Measurements from ENCODE around the gene PAPLN.

DNA sequence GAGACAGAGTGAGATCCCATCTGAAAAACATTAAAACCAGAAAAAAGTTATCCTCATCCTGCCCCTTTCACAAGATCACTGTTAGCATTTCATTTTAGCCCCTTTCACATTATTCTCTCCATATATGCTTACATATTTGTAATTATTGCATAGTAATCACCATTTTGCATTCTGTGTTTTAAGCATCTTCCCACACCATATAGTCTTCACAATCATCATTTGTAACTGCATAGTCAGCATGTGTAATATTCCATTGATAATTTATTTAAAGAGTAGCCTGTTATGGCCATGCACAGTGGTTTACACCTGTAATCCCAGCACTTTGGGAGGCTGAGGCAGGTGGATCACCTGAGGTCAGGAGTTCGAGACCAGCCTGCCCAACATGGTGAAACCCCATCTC, 11.8 kb downstream of the PAPLN start:
- TF ChIP-seq, protein P1, sequence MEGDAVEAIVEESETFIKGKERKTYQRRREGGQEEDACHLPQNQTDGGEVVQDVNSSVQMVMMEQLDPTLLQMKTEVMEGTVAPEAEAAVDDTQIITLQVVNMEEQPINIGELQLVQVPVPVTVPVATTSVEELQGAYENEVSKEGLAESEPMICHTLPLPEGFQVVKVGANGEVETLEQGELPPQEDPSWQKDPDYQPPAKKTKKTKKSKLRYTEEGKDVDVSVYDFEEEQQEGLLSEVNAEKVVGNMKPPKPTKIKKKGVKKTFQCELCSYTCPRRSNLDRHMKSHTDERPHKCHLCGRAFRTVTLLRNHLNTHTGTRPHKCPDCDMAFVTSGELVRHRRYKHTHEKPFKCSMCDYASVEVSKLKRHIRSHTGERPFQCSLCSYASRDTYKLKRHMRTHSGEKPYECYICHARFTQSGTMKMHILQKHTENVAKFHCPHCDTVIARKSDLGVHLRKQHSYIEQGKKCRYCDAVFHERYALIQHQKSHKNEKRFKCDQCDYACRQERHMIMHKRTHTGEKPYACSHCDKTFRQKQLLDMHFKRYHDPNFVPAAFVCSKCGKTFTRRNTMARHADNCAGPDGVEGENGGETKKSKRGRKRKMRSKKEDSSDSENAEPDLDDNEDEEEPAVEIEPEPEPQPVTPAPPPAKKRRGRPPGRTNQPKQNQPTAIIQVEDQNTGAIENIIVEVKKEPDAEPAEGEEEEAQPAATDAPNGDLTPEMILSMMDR (IDR thresholded peaks at IDR 0.05) = no peak
- TF ChIP-seq, protein P2, sequence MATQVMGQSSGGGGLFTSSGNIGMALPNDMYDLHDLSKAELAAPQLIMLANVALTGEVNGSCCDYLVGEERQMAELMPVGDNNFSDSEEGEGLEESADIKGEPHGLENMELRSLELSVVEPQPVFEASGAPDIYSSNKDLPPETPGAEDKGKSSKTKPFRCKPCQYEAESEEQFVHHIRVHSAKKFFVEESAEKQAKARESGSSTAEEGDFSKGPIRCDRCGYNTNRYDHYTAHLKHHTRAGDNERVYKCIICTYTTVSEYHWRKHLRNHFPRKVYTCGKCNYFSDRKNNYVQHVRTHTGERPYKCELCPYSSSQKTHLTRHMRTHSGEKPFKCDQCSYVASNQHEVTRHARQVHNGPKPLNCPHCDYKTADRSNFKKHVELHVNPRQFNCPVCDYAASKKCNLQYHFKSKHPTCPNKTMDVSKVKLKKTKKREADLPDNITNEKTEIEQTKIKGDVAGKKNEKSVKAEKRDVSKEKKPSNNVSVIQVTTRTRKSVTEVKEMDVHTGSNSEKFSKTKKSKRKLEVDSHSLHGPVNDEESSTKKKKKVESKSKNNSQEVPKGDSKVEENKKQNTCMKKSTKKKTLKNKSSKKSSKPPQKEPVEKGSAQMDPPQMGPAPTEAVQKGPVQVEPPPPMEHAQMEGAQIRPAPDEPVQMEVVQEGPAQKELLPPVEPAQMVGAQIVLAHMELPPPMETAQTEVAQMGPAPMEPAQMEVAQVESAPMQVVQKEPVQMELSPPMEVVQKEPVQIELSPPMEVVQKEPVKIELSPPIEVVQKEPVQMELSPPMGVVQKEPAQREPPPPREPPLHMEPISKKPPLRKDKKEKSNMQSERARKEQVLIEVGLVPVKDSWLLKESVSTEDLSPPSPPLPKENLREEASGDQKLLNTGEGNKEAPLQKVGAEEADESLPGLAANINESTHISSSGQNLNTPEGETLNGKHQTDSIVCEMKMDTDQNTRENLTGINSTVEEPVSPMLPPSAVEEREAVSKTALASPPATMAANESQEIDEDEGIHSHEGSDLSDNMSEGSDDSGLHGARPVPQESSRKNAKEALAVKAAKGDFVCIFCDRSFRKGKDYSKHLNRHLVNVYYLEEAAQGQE (IDR thresholded peaks at IDR 0.05; ENCODE audit: insufficient read depth in 1 of 2, low read depth in 2 of 2, low read length in 1 of 2) = no peak
- no peak for TF ChIP-seq POLR2AphosphoS5 (IDR thresholded peaks at IDR 0.05; ENCODE audit: low read depth, low read length)
- no peak for TF ChIP-seq SIN3A (IDR thresholded peaks at IDR 0.05; ENCODE audit: borderline replicate concordance, insufficient read depth, low read depth, low read length)
- no peak for TF ChIP-seq TCF7L2 (IDR thresholded peaks at IDR 0.05; ENCODE audit: low read depth, low read length)
